H1 (cell line): ENCODE results near the gene SLX9. TPM values are rescaled to one million over a fixed set of nuclear protein-coding genes. Genes with fewer than 3 reads are reported as not detected.
A peak's percentile ranks its signal among the peaks of the same experiment; 100 is the strongest.

Source experiments
- CREB1 ChIP-seq: IDR thresholded peaks from 2 replicates; pipeline ENCODE4 v1.6.1; 2012; ENCODE audit warnings: inconsistent platforms
- CTBP2 ChIP-seq: IDR thresholded peaks from 2 replicates; pipeline ENCODE4 v1.7.0; 2011; ENCODE audit warnings: borderline replicate concordance, mild to moderate bottlenecking, moderate library complexity, mixed read lengths, low read length; ENCODE audit not compliant: insufficient read depth, insufficient read length
- E2F6 ChIP-seq: IDR thresholded peaks from 2 replicates; pipeline ENCODE4 v1.6.1; 2012; ENCODE audit warnings: inconsistent platforms
- EP300 ChIP-seq, 2 experiments: IDR thresholded peaks; 1 replicate in 1 of 2; 2 replicates in 1 of 2; pipeline ENCODE4 v1.6.1; 2011 to 2012; ENCODE audit warnings: low read depth in 2 of 2, low read length in 2 of 2, mild to moderate bottlenecking in 2 of 2, borderline replicate concordance in 1 of 2, inconsistent platforms in 1 of 2, moderate library complexity in 1 of 2
- EZH2 ChIP-seq: fragments of 200-600 bp; sonication (generic); IDR thresholded peaks from 2 replicates; pipeline ENCODE4 v1.7.1; 2012; ENCODE audit warnings: low read depth, mild to moderate bottlenecking, moderate library complexity, low read length, inconsistent platforms; ENCODE audit not compliant: severe bottlenecking
- GABPA ChIP-seq: IDR thresholded peaks from 2 replicates; pipeline ENCODE4 v1.6.1; 2011; ENCODE audit warnings: mild to moderate bottlenecking, low read length, moderate library complexity, borderline replicate concordance; ENCODE audit not compliant: insufficient read depth
- JUND ChIP-seq: IDR thresholded peaks from 2 replicates; pipeline ENCODE4 v1.6.1; 2011; ENCODE audit warnings: mild to moderate bottlenecking, improper control_type of control experiment, low read length
- POLR2AphosphoS5 ChIP-seq: IDR thresholded peaks from 2 replicates; pipeline ENCODE4 v1.6.1; 2011; ENCODE audit warnings: low read depth, low read length
- RBBP5 ChIP-seq: IDR thresholded peaks from 2 replicates; pipeline ENCODE4 v1.7.1; 2012; ENCODE audit warnings: low read depth, mild to moderate bottlenecking, inconsistent platforms, low read length, moderate library complexity, borderline replicate concordance
- RFX5 ChIP-seq: IDR thresholded peaks from 2 replicates; pipeline ENCODE4 v1.6.1; 2011; ENCODE audit warnings: low read depth, low read length, improper control_type of control experiment, borderline replicate concordance
- SIX5 ChIP-seq: IDR thresholded peaks from 2 replicates; pipeline ENCODE4 v1.6.1; 2011; ENCODE audit warnings: mild to moderate bottlenecking, low read depth, low read length
- polyA plus RNA-seq, 7 experiments: library from polyadenylated mRNA; depleted of rRNA in 3 of 7; stranded (reverse) in 5 of 7; unstranded in 2 of 7; fragments of >200 nt in 5 of 7; fragments of 200-250 nt in 2 of 7; gene quantifications; 1 replicate in 5 of 7; 2 replicates in 1 of 7; 4 replicates in 1 of 7; pipeline versions ENCODE4 v1.2.1 to v1.2.3, GENCODE V29; 2011 to 2013; ENCODE audit warnings: missing spikeins in 2 of 7, mixed read lengths in 2 of 7
- total RNA-seq: library from RNA; stranded (reverse); fragmentation: NEBNext Ultra II Directional; extraction: Animal tissue kit (Norgen Biotek cat#: 25700); gene quantifications from 2 replicates; pipeline ENCODE4 v1.2.1, GENCODE V29; 2021
- TF ChIP-seq, protein P1 (sequence below): IDR thresholded peaks from 2 replicates; pipeline ENCODE4 v1.6.1; 2011; ENCODE audit warnings: low read length, improper control_type of control experiment

SLX9 gene
- total and polyA plus RNA-seq, 2 of the 8 experiments (the other 6 are each of a cell fraction or from before 2014, with no cell fraction given), result 17.7 to 57.3 TPM

GRCh38 chr21:44892536-44893277, 47.1 kb upstream of the SLX9 start (continued):
- TF ChIP-seq E2F6 (no peak), CREB1 (0 out of 2 replicates have a peak, but pooled peaks have one; percentile 31), EZH2 (no peak), SIX5 (no peak), RBBP5 (no peak), CTBP2 (no peak), EP300 (IDR thresholded peaks at IDR 0.05; ENCODE audit: borderline replicate concordance in 1 of 2, low read depth in 2 of 2, low read length in 2 of 2) (no peak), JUND (no peak), RFX5 (no peak), POLR2AphosphoS5 (no peak), GABPA (peak; percentile 64; the same call in 1 of the 2 replicates)
- TF ChIP-seq, protein P1, sequence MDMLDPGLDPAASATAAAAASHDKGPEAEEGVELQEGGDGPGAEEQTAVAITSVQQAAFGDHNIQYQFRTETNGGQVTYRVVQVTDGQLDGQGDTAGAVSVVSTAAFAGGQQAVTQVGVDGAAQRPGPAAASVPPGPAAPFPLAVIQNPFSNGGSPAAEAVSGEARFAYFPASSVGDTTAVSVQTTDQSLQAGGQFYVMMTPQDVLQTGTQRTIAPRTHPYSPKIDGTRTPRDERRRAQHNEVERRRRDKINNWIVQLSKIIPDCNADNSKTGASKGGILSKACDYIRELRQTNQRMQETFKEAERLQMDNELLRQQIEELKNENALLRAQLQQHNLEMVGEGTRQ, result no peak
